ES-I3 (cell line): Measurements from ENCODE around the gene RFX7.

ENCODE experiments used
- H3K36me3 ChIP-seq: 2 replicates; pipeline ENCODE4 v1.6.1; 2013; ENCODE audit warnings: mild to moderate bottlenecking, low read length, control low read depth, moderate library complexity; ENCODE audit not compliant: insufficient read depth
- H3K4me1 ChIP-seq: 2 replicates; pipeline ENCODE4 v1.6.1; 2013; ENCODE audit warnings: mild to moderate bottlenecking, control low read depth, low read length; ENCODE audit not compliant: insufficient read depth
- H3K9ac ChIP-seq: 2 replicates; pipeline ENCODE4 v1.6.1; 2013; ENCODE audit warnings: low read depth, mild to moderate bottlenecking, low read length, moderate library complexity
- H3K9me3 ChIP-seq: 2 replicates; pipeline ENCODE4 v1.6.1; 2013; ENCODE audit warnings: mild to moderate bottlenecking, low read length, moderate library complexity; ENCODE audit not compliant: control insufficient read depth, insufficient read depth

RFX7 gene

GRCh38 chr15:56047354-56047753, 196.3 kb downstream of the RFX7 start:
- no peaks in the 10 kb centered on the region for H3K36me3 ChIP-seq
- no peaks in the 10 kb centered on the region for H3K9me3 ChIP-seq

GRCh38 chr15:56045068-56045748, 198.5 kb downstream of the RFX7 start:
- no peaks in the 10 kb centered on the region for H3K36me3 ChIP-seq
- H3K9me3 ChIP-seq: no peaks in the 10 kb centered on the region
- peaks cover 26% of the 10 kb centered on the region for H3K4me1 ChIP-seq
- no peak overlapping the region for H3K9ac ChIP-seq

More at GRCh38 chr15:56047354-56047753, 196.3 kb downstream of the RFX7 start:
- H3K4me1 ChIP-seq: peaks cover 17% of the 10 kb centered on the region
- no peak overlapping the region for H3K9ac ChIP-seq

- peaks cover 32% of the 10 kb centered on the region for H3K4me1 ChIP-seq
- H3K36me3 ChIP-seq: no peaks in the 10 kb centered on the region
- H3K9ac ChIP-seq: no peak overlapping the region
- no peaks in the 10 kb centered on the region for H3K9me3 ChIP-seq
Measured at GRCh38 chr15:56042982-56043980, 200.4 kb downstream of the RFX7 start.

GRCh38 chr15:56042498-56042897, 201.2 kb downstream of the RFX7 start:
- Histone ChIP-seq H3K9me3 (no peaks in the 10 kb centered on the region), H3K9ac (no peak overlapping the region), H3K36me3 (no peaks in the 10 kb centered on the region), H3K4me1 (peaks cover 32% of the 10 kb centered on the region)

GRCh38 chr15:56042031-56042430, 201.6 kb downstream of the RFX7 start:
- Histone ChIP-seq H3K9ac (no peak overlapping the region), H3K9me3 (no peaks in the 10 kb centered on the region), H3K4me1 (peaks cover 29% of the 10 kb centered on the region), H3K36me3 (no peaks in the 10 kb centered on the region)

GRCh38 chr15:56040081-56041035, 203.3 kb downstream of the RFX7 start:
- peaks cover 28% of the 10 kb centered on the region for H3K4me1 ChIP-seq
- no peak overlapping the region for H3K9ac ChIP-seq
- H3K9me3 ChIP-seq: no peaks in the 10 kb centered on the region
- H3K36me3 ChIP-seq: no peaks in the 10 kb centered on the region

- Histone ChIP-seq H3K9me3 (no peaks in the 10 kb centered on the region), H3K36me3 (no peaks in the 10 kb centered on the region), H3K9ac (no peak overlapping the region), H3K4me1 (peaks cover 28% of the 10 kb centered on the region)
Measured at GRCh38 chr15:56038707-56039106, 205.0 kb downstream of the RFX7 start.

GRCh38 chr15:56038015-56038414, 205.7 kb downstream of the RFX7 start:
- H3K9ac ChIP-seq: no peak overlapping the region
- H3K4me1 ChIP-seq: peaks cover 22% of the 10 kb centered on the region
- no peaks in the 10 kb centered on the region for H3K36me3 ChIP-seq
- no peaks in the 10 kb centered on the region for H3K9me3 ChIP-seq
